Globus pallidus (tissue), 1 donor: ENCODE results near the gene ELP4.
"Not testable (repeated sequence)": the region's sequence is repeated elsewhere in the genome, so short reads cannot be mapped to it uniquely, and the experiment has no call there.

Source experiments
- DNase-seq: peaks from one replicate; pipeline ENCODE4 v3.0.0-alpha.2; 2015; ENCODE audit warnings: low spot score

Gene ELP4

GRCh38 chr11:31646216-31646615 is 136.6 kb downstream of the ELP4 start:
- DNase-seq: no peak

DNA sequence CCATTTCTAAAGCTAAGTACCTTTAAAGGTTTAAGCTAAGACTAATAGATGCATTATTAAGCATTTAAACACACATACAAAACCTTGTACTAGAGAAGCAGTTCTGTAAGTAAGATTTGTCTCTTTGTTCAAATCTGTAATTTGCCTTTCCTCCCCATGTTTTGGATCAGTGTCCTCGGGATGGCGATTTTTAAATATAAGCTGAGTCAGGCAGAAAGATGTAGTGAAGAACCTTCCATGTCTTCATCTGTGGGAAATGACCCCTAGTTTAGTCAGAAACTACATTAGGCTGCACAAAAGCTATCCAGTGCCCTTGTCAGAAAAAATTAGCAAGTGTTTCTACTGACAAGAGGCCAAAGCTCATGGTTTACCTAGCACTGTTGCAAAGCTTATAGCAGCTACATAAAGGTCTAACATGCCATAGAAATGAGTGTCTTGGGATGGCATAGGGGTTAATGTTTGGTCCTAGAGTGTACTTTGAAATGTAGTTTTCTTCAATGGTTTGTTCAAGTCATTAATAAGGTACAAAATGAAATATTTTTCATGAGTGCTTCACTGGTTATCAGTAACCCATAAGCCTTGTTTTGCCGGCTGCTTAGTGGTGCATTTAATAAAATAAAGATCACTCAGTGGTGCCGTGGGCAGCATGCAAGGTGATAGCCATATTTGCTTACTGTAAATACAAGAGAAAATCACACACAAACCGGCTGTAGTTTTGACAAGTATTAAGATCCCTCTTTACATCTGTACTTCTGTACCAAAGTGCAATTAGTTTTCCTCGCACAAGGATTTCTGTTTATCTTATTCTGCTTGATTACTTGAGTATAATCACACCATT is 139.8 kb downstream of the ELP4 start:
- no peak for DNase-seq

- no peak for DNase-seq
Measured at GRCh38 chr11:31651208-31651607, 141.6 kb downstream of the ELP4 start.

DNA sequence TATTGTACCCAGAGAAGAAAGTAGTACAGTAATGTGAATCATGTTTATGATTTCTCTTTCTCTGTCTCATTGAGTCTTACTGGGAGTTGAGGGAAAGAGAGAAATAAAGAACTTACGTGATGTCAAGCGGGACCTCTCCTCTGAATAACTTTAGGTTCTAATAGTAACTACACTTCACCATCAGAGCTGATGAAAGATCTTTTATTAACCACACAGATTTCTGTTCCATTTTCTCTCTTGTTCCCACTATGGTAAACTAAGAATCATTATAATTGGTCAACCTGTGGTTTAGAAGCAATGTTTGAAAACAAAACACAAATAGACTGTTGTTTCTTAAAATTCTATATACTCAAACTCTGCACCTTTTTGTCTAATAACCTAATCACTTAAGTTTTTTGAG is 142.3 kb downstream of the ELP4 start:
- no peak for DNase-seq

DNA sequence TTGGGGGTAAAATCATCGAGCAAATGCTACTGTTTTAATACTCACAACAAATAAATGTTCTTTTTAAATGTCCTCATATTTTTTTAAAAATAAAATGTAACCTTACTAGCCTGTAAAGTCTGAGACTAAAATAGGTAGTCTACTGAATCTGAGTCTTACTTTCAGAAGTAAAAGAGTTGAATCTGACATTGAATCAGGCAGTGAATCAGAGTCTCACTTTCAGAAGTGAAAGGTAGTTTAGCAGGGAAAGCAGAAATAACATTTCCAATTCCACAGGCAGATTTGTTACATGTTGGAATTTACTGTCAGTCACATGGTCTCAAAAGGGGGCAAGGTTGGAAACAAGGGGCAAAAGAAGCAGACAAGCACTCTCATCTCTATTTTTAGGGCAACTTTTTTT is 143.0 kb downstream of the ELP4 start:
- no peak for DNase-seq

DNA sequence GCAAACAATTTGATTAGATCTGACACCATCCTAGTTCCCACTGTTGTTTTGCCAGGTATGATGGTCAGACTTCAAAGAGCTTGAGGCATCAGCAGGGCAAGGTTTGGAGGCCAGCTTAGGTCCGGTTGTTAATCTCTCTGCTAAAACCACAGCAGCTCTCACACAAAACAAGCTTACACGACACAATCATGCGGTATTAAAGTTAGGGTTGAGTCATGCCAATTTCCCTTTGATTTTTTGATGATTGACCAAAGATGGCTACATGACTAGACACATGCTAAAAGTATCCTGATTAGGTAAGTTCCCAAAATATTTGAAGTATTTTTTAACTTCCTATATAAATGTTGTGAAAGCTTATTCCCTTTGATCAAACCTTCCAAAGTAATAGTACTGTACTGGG is 145.9 kb downstream of the ELP4 start:
- DNase-seq: no peak

DNA sequence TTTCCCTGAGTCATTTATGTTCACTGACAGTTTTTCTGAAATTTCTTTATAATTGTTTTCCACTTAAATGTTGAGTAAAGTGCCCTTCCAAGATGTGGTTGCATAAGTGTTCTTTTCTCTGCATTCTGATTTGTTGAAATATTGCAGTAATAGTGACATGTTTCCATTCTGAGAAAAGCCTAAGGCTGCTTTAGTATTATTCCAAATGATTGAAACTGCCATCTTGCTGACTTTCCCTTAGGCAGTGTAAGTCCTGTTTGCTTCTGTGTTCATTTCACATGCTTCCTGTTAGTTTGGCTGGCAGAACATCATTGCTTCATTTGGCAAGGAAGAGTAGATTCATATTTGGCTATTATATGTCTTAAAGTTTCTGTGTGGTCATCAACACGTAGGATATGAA is 146.5 kb downstream of the ELP4 start:
- no peak for DNase-seq

- DNase-seq: no peak
Measured at GRCh38 chr11:31657091-31657490, 147.5 kb downstream of the ELP4 start.

- no peak for DNase-seq
Measured at GRCh38 chr11:31664129-31664528, 154.6 kb downstream of the ELP4 start.

DNA sequence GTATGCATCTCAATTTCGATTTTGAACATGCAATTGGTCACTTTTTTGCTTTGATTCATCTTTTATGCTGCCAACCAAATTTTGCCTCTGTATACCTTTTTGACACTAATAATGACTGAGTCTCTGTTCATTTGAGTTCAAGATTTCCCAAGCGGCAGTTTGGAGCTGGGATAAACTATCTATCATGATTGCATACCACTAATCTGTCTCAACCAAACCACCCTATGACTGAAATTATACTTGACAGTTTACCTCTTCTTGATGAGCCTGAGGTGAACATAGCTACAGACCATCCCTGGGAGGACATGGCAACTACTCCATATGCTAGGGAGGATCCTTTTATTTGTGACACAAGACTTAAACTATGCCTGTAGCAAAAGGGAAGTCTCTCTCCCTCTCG is 155.4 kb downstream of the ELP4 start:
- no peak for DNase-seq

DNA sequence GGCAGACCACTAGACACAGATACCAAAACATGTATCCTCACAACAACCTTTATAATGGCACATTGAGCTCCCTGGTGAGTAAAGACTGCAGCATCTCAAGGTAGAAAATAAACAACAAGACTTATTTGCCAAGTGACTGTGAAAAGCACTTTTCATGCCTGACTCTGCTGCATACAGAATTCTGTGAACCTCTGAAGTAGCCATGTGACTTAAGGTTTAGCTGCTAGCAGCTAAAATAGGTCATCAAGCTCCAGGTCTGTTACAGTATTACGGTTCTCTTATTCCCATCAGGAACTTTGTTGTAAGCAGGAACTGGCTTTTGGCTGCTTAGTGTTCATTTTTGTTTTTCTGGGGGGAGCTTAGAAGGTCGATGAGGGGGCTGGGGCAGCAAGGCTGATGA is 162.1 kb downstream of the ELP4 start:
- DNase-seq: no peak

DNA sequence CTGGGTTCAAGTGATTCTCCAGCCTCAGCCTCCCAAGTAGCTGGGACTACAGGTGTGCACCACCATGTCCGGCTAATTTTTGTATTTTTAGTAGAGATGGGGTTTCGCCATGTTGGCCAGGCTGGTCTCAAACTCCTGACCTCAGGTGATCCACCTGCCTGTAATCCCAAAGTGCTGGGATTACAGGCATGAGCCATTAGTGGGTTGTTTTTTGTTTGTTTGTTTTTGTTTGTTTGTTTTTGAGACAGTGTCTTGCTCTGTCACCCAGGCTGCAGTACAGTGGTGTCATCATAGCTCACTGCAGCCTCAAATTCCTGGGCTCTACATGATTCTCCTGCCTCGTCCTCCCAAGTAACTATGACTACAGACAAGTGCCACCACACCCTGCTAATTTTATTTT is 163.5 kb downstream of the ELP4 start:
- DNase-seq: not testable (repeated sequence)

DNA sequence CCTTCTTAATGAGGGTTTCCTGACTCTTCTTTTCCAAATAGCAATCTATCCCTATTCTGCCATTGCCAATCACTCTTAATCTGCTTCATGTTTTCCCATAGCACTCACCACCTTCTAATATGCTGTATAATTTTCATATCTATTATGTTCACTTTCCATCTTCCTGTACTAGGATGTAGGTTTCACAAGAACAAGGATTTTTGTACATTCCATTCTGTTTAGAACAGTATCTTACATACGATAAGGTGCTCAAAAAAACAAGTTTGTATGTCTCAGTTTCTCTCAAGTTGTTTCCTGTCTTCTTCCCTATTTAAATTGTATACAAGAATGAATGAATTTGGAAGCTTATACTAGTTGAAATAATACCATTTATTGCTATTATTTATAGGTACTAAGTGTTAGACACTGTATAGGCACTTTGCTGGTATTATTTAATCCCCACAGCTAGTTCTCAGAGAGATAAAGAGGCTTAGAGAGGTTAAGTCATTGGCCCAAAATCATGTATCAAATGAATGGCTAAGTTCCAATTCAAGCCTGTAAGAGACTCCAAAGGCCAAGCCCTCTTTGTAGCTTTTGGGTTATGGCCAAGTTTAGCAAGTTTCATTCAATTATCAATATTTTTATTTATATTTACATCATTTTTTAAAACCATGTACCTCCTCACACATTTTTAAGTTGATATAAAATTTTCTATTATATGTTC is 166.9 kb downstream of the ELP4 start:
- no peak for DNase-seq

GRCh38 chr11:31680770-31681169 is 171.2 kb downstream of the ELP4 start:
- no peak for DNase-seq

DNA sequence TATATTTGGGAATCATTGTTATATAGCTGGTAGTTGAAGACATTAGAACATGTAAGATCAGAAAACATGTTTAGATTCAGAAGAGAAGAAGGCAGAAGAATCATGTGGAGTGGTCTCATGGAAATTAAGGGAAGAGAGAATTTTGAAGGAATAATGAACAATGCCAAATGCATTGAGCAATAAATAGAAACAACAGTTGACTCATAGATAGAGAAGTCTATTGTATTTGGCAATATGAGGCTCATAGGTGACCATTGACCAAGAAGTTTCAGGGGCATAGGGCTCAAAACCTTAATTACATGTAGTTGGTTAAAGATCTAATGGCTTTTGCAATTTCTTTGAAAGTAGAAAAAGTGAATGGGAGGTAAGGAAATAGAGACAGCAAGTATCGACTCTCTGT is 177.7 kb downstream of the ELP4 start:
- DNase-seq: no peak

DNA sequence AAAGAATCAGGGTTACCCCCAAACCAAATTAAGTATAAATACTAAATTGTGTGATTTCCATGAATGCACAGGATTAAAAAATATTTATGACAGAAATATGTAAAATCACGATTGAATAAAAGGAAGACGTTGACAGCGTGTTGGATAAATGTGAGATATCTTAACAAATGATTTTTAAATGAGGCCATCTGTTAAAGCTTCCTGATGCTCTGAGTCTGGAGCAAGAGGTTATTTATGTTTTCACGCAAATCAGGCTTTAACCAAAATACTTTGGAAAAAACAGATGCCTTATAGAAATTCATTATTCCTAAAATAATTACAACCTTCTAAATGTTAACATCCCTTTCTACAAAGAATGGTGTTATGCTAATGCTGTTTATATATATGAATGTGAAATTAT is 178.3 kb downstream of the ELP4 start:
- DNase-seq: no peak

DNA sequence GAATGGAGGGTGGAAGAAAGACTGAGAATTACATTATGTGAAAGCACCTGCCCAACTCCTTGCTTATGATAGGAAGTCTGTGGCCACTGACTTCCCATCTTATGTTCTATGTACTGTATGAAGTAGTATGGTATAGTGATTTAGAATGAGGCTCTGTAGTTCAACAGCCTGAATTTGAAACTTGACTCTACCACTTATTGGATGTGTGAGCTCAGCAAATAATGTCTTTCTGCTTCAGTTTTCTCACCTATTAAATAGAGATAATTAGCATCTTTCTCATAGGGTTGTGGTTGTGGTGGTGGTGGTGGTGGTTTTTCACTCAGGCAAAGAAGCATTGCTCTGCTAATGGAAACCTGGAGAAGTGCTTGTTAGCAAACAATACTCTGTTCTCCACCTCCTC is 180.0 kb downstream of the ELP4 start:
- DNase-seq: no peak

- DNase-seq: no peak
Measured at GRCh38 chr11:31690041-31690440, 180.5 kb downstream of the ELP4 start.

DNA sequence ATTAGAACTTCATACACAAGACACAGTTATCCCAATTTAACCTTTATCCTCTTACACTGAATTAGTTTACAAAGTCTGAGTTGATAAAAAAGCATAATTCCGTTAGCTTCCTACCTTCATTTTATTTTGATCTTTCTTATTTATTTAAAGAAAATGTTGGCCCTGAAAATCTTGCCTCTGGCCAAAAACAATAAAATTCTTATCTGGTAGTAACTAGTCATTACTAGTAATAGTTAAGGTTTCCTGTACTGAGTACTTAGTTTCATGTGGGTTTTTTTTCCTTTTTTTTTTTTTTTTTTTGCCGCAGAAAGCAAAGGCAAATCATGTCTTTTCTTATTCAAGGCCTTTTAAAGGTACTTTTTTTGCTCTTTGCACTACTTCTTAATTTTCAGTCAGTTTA is 180.9 kb downstream of the ELP4 start:
- no peak for DNase-seq

DNA sequence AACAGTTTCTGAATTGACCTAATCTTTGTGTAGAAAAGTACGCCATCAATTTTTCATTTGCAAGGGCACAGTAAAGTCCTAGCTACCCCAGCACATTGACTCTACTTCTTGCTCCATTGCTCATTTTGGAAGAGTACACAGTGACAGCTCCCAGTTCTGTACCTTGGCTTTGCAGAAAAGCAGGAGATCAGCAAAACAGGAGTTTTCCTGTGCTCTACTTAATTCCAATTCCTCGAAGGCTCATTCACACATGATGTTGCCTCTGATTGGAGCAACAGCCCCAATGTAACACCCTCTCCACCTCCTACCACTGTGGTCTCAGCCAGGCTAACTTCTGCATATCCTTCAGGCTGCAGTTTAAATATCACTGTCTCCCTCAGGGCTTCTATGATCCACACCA is 182.9 kb downstream of the ELP4 start:
- DNase-seq: no peak

GRCh38 chr11:31697049-31697448 is 187.5 kb downstream of the ELP4 start:
- DNase-seq: not testable (repeated sequence)

- no peak for DNase-seq
Measured at GRCh38 chr11:31699066-31699465, 189.5 kb downstream of the ELP4 start.

DNA sequence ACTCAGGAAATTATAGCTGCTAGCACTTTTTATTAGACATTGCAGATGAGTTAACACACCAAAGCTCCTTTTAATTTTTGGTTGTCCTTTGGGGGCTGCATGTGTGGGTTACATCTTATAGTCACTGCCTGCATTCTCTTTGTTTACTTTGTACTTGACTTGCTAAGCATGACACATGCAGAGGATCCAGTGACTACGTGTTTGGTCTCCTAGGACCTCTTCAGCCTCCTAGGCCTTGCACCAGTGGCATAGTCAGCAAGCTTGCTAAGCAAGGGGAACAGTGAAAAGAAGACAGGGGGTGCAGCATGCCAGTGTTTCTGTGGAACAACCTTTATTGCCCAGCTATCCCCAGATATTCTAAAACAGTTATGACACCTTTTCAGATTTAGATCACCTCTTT is 193.4 kb downstream of the ELP4 start:
- DNase-seq: no peak

DNA sequence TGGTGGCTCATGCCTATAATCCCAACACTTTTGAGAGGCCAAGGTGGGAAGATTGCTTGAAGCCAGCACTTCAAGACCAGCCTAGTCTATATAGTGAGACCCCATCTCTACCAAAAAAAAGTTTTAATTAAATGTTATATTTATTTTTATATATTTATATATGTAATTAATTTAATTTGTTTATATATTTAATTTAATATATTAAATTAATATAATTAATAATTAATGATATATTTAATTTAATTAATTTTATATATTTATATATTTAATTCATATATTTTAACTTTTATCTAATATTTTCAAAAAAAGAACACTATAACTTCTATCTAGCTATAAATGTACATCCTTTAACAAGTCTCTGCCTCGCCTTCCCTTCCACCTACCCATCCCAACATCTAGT is 196.8 kb downstream of the ELP4 start:
- no peak for DNase-seq
